ENCODE measurements around the gene ITIH5. TPM values are rescaled to one million over a fixed set of nuclear protein-coding genes. Genes with fewer than 3 reads are reported as not detected.

Gene ITIH5
- total and polyA plus RNA-seq, 2 of the 13 experiments (the other 11 are each of a cell fraction or from before 2014, with no cell fraction given): 4.7 to 8.9 TPM

DNA sequence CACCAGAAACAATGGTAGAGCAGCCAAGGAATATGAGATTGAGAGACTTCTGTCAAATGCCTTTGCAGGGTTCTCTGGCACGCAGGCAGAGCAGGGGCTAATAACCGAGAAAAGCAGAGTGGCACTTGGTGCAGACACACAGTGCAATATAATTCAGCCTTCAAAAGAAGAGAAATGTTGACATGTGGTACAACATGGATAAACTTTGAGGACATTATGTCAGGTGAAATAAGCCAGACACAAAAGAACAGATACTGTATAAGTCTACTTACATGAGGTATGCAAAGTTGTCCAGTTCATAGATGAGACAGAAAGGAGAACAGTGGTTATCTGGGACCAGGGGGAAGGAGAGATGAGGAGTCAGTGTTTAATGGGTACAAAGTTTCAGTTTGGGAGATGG, 41.8 kb downstream of the ITIH5 start:
- FAIRE-seq (no peak), ATAC-seq (no peak), DNase-seq (ENCODE audit: low spot score) (no peak)
- H3K4me3 ChIP-seq (replicated peaks in 1 of 3; ENCODE audit: insufficient read depth in 1 of 3, low read depth in 2 of 3, low read length in 3 of 3): no peak overlapping the region
- BruUV-seq (replicated peaks): no TSS peak
- no peaks in the 10 kb centered on the region for H3K36me3 ChIP-seq (replicated peaks in 1 of 2; ENCODE audit: control insufficient read depth in 1 of 2, insufficient read depth in 2 of 2, low read length in 2 of 2)
- H3K4me2 ChIP-seq (ENCODE audit: low read depth, low read length): no peak overlapping the region
- in situ Hi-C loops (cut with HindIII; ENCODE audit: extremely low pct_ligation_motif_present, low pct_unique_long_range_greater_than_20kb): no loop called here
- TF ChIP-seq ZBTB20 (CRISPR knock-in tag; IDR thresholded peaks at IDR 0.05; ENCODE audit: borderline replicate concordance, low read depth) (no peak), JARID2 (CRISPR knock-in tag; IDR thresholded peaks at IDR 0.05; ENCODE audit: insufficient replicate concordance) (no peak)
- H4K20me1 ChIP-seq (ENCODE audit: insufficient read depth, low read length): no peaks in the 10 kb centered on the region
- H3K79me2 ChIP-seq (ENCODE audit: insufficient read depth, low read length): no peaks in the 10 kb centered on the region
- ChIA-PET POLR2A (no interaction called here), CTCF (ENCODE audit: low intra/inter-chr PET ratio, low total read pairs) (no interaction called here)
- H3K27me3 ChIP-seq (ENCODE audit: control insufficient read depth in 1 of 2, insufficient read depth in 2 of 2, low read length in 2 of 2): no peaks in the 10 kb centered on the region
- H2AFZ ChIP-seq (ENCODE audit: low read length): no peak overlapping the region
- no peaks in the 10 kb centered on the region for H3K9me3 ChIP-seq (ENCODE audit: low read length)
- intact Hi-C loops (cut with micrococcal nuclease; ENCODE audit: unreplicated experiment): no loop called here
- H3K27ac ChIP-seq (ENCODE audit: extremely low read length, insufficient read depth, low read length): no peak overlapping the region
- 93% methylated on average over 2 of the region's 2 CpGs for WGBS (ENCODE audit: low lambda C conversion rate)
- no peaks in the 10 kb centered on the region for H3K4me1 ChIP-seq (ENCODE audit: insufficient read depth, low read length)
- H3K9ac ChIP-seq (ENCODE audit: insufficient read depth, low read depth, low read length): no peak overlapping the region

GRCh38 chr10:7622969-7623368, 43.8 kb downstream of the ITIH5 start:
- WGBS (ENCODE audit: low lambda C conversion rate): 87% methylated on average over 6 of the region's 6 CpGs
- no peak for TF ChIP-seq CBX1 (IDR thresholded peaks at IDR 0.05; ENCODE audit: low read depth)
- peak; percentile 52 for TF ChIP-seq CTCF (CRISPR knock-in tag; IDR thresholded peaks at IDR 0.05)
- no peak for TF ChIP-seq FOXO4 (CRISPR knock-in tag; conservative IDR thresholded peaks at IDR 0.05)
- TF ChIP-seq ZNF570 (CRISPR knock-in tag; IDR thresholded peaks at IDR 0.05; ENCODE audit: borderline replicate concordance): no peak
- no peak for TF ChIP-seq WIZ (CRISPR knock-in tag; IDR thresholded peaks at IDR 0.05)
- peak; percentile 47 for TF ChIP-seq RAD21 (CRISPR knock-in tag; IDR thresholded peaks at IDR 0.05)
- peak; percentile 56; the same call in 1 of the 2 replicates for TF ChIP-seq SMC3 (IDR thresholded peaks at IDR 0.05; ENCODE audit: low read length)
- TF ChIP-seq STAG1 (CRISPR knock-in tag; IDR thresholded peaks at IDR 0.05): peak; percentile 68
- Histone ChIP-seq H3K9me3 (ENCODE audit: low read length) (no peaks in the 10 kb centered on the region), H4K20me1 (ENCODE audit: insufficient read depth, low read length) (no peaks in the 10 kb centered on the region), H3K4me1 (ENCODE audit: insufficient read depth, low read length) (no peaks in the 10 kb centered on the region), H3K27me3 (ENCODE audit: control insufficient read depth in 1 of 2, insufficient read depth in 2 of 2, low read length in 2 of 2) (no peaks in the 10 kb centered on the region), H3K36me3 (replicated peaks in 1 of 2; ENCODE audit: control insufficient read depth in 1 of 2, insufficient read depth in 2 of 2, low read length in 2 of 2) (no peaks in the 10 kb centered on the region), H3K27ac (ENCODE audit: extremely low read length, insufficient read depth, low read length) (no peak overlapping the region), H3K4me3 (replicated peaks in 1 of 3; ENCODE audit: insufficient read depth in 1 of 3, low read depth in 2 of 3, low read length in 3 of 3) (no peak overlapping the region), H2AFZ (ENCODE audit: low read length) (no peak overlapping the region), H3K4me2 (ENCODE audit: low read depth, low read length) (no peak overlapping the region), H3K9ac (ENCODE audit: insufficient read depth, low read depth, low read length) (no peak overlapping the region), H3K79me2 (ENCODE audit: insufficient read depth, low read length) (no peaks in the 10 kb centered on the region)
- intact Hi-C loops (cut with micrococcal nuclease; ENCODE audit: unreplicated experiment) (loop anchor here (1.0 kb wide), 1 partner anchor 98 kb away; no protein-coding TSS in a partner anchor), in situ Hi-C loops (cut with HindIII; ENCODE audit: extremely low pct_ligation_motif_present, low pct_unique_long_range_greater_than_20kb) (no loop called here)
- no peak for DNase-seq (ENCODE audit: low spot score)
- BruUV-seq (replicated peaks): no TSS peak
- CTCF ChIA-PET (ENCODE audit: low intra/inter-chr PET ratio, low total read pairs): interaction anchor here (1.8 kb wide), 1 partner anchor 98 kb away, joined by 5 read pairs; no protein-coding TSS in a partner anchor
- FAIRE-seq: no peak
- POLR2A ChIA-PET: no interaction called here
- ATAC-seq: peak; percentile 52; the same call in 2 of the 3 replicates
